GM12891 (cell line): ENCODE data around the gene SASH1.

Experiments used
- PAX5 ChIP-seq: IDR thresholded peaks from 2 replicates; pipeline ENCODE4 v1.6.1; 2011; ENCODE audit warnings: low read length, moderate library complexity, mild to moderate bottlenecking; ENCODE audit not compliant: insufficient read depth, severe bottlenecking
- POLR2A ChIP-seq: IDR thresholded peaks from 2 replicates; pipeline ENCODE4 v1.6.1; 2011; ENCODE audit warnings: low read depth, low read length, control low read depth
- POLR2AphosphoS5 ChIP-seq: IDR thresholded peaks from 2 replicates; pipeline ENCODE4 v1.6.1; 2011; ENCODE audit warnings: low read depth, low read length, control low read depth
- POU2F2 ChIP-seq: IDR thresholded peaks from 2 replicates; pipeline ENCODE4 v1.6.1; 2011; ENCODE audit warnings: low read depth, mild to moderate bottlenecking, control low read depth, low read length, moderate library complexity
- SPI1 ChIP-seq: IDR thresholded peaks from 2 replicates; pipeline ENCODE4 v1.6.1; 2011; ENCODE audit warnings: low read depth, low read length, control low read depth
- TAF1 ChIP-seq: IDR thresholded peaks from 2 replicates; pipeline ENCODE4 v1.6.1; 2011; ENCODE audit warnings: low read depth, low read length, control low read depth

DNA sequence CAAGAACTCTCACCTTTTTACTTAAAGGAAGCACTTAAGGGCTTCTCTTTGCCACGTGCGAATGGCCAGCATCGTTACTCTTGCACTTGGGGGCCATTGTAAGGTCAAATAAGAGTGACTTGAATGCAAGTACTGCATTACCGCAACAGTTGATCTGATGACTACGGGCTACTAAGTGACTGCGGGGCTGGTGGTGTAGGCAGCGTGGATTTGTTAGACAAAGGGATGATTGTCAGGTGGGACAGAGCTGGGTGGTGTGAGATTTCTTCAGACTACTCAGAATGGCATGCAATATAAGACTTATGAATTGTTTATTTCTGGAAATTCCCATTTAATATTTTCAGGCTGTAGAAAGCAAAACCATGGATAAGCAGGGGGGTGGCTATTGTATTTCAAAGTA is 204.5 kb downstream of the SASH1 start:
- no peak for TF ChIP-seq POLR2AphosphoS5
- no peak for TF ChIP-seq POU2F2
- no peak for TF ChIP-seq PAX5
- TF ChIP-seq POLR2A, result no peak
- no peak for TF ChIP-seq SPI1
- no peak for TF ChIP-seq TAF1
